DMS153 treated with DMSO at 0.1 percent for 48 hours (cell line): Measurements from ENCODE around the gene MARCOL.

Source experiments
- DNase-seq: peaks from one replicate; lab custom pipeline; 2025; ENCODE audit not compliant: unreplicated experiment; lab: John Stamatoyannopoulos, UW

The MARCOL gene

GRCh38 chr5:148238418-148238794, at the start of gene MARCOL:
TSS of gene MARCOL (plus strand) at chr5:148238525. CDS start at chr5:148238598, 73 bp downstream.
- DNase-seq = no peak

GRCh38 chr5:148191010-148191409, 47.3 kb upstream of the MARCOL start:
- no peak for DNase-seq

- DNase-seq = no peak
Observed at GRCh38 chr5:148193202-148193601, 45.1 kb upstream of the MARCOL start.

- no peak for DNase-seq
Observed at GRCh38 chr5:148201151-148201550, 37.2 kb upstream of the MARCOL start.

GRCh38 chr5:148202531-148203203, 35.7 kb upstream of the MARCOL start, which contains the start of gene SPINK6:
TSS of gene SPINK6 (plus strand) at chr5:148203042. CDS start at chr5:148203097, 55 bp downstream.
- no peak for DNase-seq

- DNase-seq = no peak
Observed at GRCh38 chr5:148205044-148205806, 33.1 kb upstream of the MARCOL start.

- no peak for DNase-seq
Observed at GRCh38 chr5:148205865-148206264, 32.5 kb upstream of the MARCOL start.

- DNase-seq = no peak
Observed at GRCh38 chr5:148206620-148207019, 31.7 kb upstream of the MARCOL start.

- DNase-seq = no peak
Observed at GRCh38 chr5:148208226-148208625, 30.1 kb upstream of the MARCOL start.

GRCh38 chr5:148209151-148209770, 29.1 kb upstream of the MARCOL start:
- DNase-seq = no peak

- no peak for DNase-seq
Observed at GRCh38 chr5:148214665-148215185, 23.6 kb upstream of the MARCOL start.

- DNase-seq = no peak
Observed at GRCh38 chr5:148221508-148221907, 16.8 kb upstream of the MARCOL start.

GRCh38 chr5:148224117-148224742, 14.1 kb upstream of the MARCOL start:
- no peak for DNase-seq

GRCh38 chr5:148228392-148228984, 9.8 kb upstream of the MARCOL start:
- no peak for DNase-seq

GRCh38 chr5:148229840-148230239, 8.5 kb upstream of the MARCOL start:
- DNase-seq = no peak

- no peak for DNase-seq
Observed at GRCh38 chr5:148230240-148230639, 8.1 kb upstream of the MARCOL start.

- DNase-seq = no peak
Observed at GRCh38 chr5:148237785-148238417, 424 bp upstream of the MARCOL start.

- no peak for DNase-seq
Observed at GRCh38 chr5:148248894-148249293, 10.6 kb downstream of the MARCOL start.

- no peak for DNase-seq
Observed at GRCh38 chr5:148255456-148255855, 17.1 kb downstream of the MARCOL start.

- no peak for DNase-seq
Observed at GRCh38 chr5:148259288-148259687, 21.0 kb downstream of the MARCOL start.
